B cell (primary cell): ENCODE measurements around the gene MLANA. TPM values are rescaled to one million over a fixed set of nuclear protein-coding genes. Genes with fewer than 3 reads are reported as not detected.
A peak's percentile ranks its signal among the peaks of the same experiment; 100 is the strongest.

Experiments used
- ATAC-seq: fragments of 200-7000 bp; cut with Tn5 transposase; one replicate; pipeline ENCODE4 v1.10.0; 2021; ENCODE audit warnings: low read depth, mild to moderate bottlenecking, moderate number of reproducible peaks, moderate library complexity
- CTCF ChIA-PET: fragments of 350-600 bp; sonication (Branson Sonifier 250); formaldehyde crosslinking; loops from one replicate; lab custom pipeline; 2021; ENCODE audit warnings: antibody characterized with exemption, inconsistent platforms; lab: Charles Lee
- POLR2A ChIA-PET: fragments of 350-600 bp; sonication (Branson Sonifier 250); formaldehyde crosslinking; loops from one replicate; lab custom pipeline; 2021; ENCODE audit warnings: antibody characterized with exemption; lab: Charles Lee
- DNase-seq: peaks from one replicate; pipeline ENCODE4 v3.0.0; 2013
- H2AFZ ChIP-seq: 2 replicates; pipeline ENCODE4 v1.6.1; 2012; ENCODE audit warnings: mild to moderate bottlenecking, low read depth, low read length; ENCODE audit not compliant: insufficient read depth, poor library complexity, severe bottlenecking
- H3K27ac ChIP-seq, 2 donors: 1 replicate in 1 of 2; 2 replicates in 1 of 2; pipeline ENCODE4 v1.5.1; 2012 to 2013; ENCODE audit warnings: low read length in 2 of 2, mild to moderate bottlenecking in 2 of 2, moderate library complexity in 1 of 2
- H3K27me3 ChIP-seq, 4 experiments: fragments of 200-600 bp in 1 of 4; sonication (generic) in 1 of 4; replicated peaks in 1 of 4; 1 replicate in 2 of 4; 2 replicates in 2 of 4; pipeline versions ENCODE4 v1.6.1 to v1.7.0; 2013 to 2016; ENCODE audit warnings: low read length in 3 of 4, mild to moderate bottlenecking in 2 of 4, mixed read lengths in 1 of 4, moderate library complexity in 1 of 4; ENCODE audit not compliant: insufficient read depth in 4 of 4, control insufficient read depth in 3 of 4; ENCODE audit errors: control extremely low read depth in 1 of 4
- H3K36me3 ChIP-seq, 2 experiments: replicated peaks in 1 of 2; 1 replicate in 1 of 2; 2 replicates in 1 of 2; pipeline versions ENCODE4 v1.6.1 to v1.7.1; 2013; ENCODE audit warnings: low read length in 1 of 2; ENCODE audit not compliant: insufficient read depth in 2 of 2, control insufficient read depth in 1 of 2; ENCODE audit errors: control extremely low read depth in 1 of 2, extremely low read depth in 1 of 2
- H3K4me1 ChIP-seq, 2 donors: fragments of 200-600 bp in 1 of 2; sonication (generic) in 1 of 2; 1 replicate in 1 of 2; 2 replicates in 1 of 2; pipeline versions ENCODE4 v1.5.1 to v1.6.1; 2013 to 2017; ENCODE audit warnings: low read length in 2 of 2; ENCODE audit not compliant: control insufficient read depth in 2 of 2, insufficient read depth in 2 of 2
- H3K4me2 ChIP-seq: replicated peaks from 2 replicates; pipeline ENCODE3; 2012; ENCODE audit warnings: mild to moderate bottlenecking, low read depth, low read length; ENCODE audit not compliant: poor library complexity, severe bottlenecking
- H3K4me3 ChIP-seq, 5 experiments: fragments of 200-600 bp in 1 of 5; sonication (generic) in 1 of 5; 1 replicate in 3 of 5; 2 replicates in 2 of 5; pipeline versions ENCODE4 v1.5.1 to v1.7.0; 2011 to 2016; ENCODE audit warnings: low read length in 4 of 5, mild to moderate bottlenecking in 4 of 5, low read depth in 2 of 5, control low read depth in 1 of 5, moderate library complexity in 1 of 5; ENCODE audit not compliant: insufficient read depth in 1 of 5; ENCODE audit errors: control extremely low read depth in 1 of 5, extremely low read depth in 1 of 5
- H3K79me2 ChIP-seq: fragments of 200-600 bp; sonication (generic); one replicate; pipeline ENCODE4 v1.6.0; 2016; ENCODE audit warnings: low read length; ENCODE audit not compliant: control insufficient read depth, insufficient read depth
- H3K9ac ChIP-seq: fragments of 200-600 bp; sonication (generic); 2 replicates; pipeline ENCODE4 v1.6.1; 2017; ENCODE audit warnings: mild to moderate bottlenecking, low read length, moderate library complexity
- H3K9me3 ChIP-seq, 3 donors: one replicate each; pipeline versions ENCODE4 v1.6.1 to v1.7.1; 2013; ENCODE audit warnings: low read length in 2 of 3; ENCODE audit not compliant: control insufficient read depth in 2 of 3, insufficient read depth in 1 of 3; ENCODE audit errors: control extremely low read depth in 1 of 3
- H4K20me1 ChIP-seq: 2 replicates; pipeline ENCODE4 v1.6.0; 2012; ENCODE audit warnings: mild to moderate bottlenecking, low read length; ENCODE audit not compliant: insufficient read depth, control insufficient read depth, poor library complexity, severe bottlenecking
- H3K27ac Mint-ChIP-seq: one replicate; pipeline ENCODE4 v1.8.0; 2021; ENCODE audit warnings: mixed read lengths
- H3K27me3 Mint-ChIP-seq: one replicate; pipeline ENCODE4 v1.8.0; 2021; ENCODE audit warnings: mixed read lengths
- H3K4me1 Mint-ChIP-seq: one replicate; pipeline ENCODE4 v1.8.0; 2021; ENCODE audit warnings: mixed read lengths
- H3K4me3 Mint-ChIP-seq: one replicate; pipeline ENCODE4 v1.8.0; 2021; ENCODE audit warnings: mixed read lengths
- H3K9me3 Mint-ChIP-seq: one replicate; pipeline ENCODE4 v1.8.0; 2022; ENCODE audit warnings: mixed read lengths; ENCODE audit not compliant: insufficient read depth
- EZH2 ChIP-seq: IDR thresholded peaks from 2 replicates; pipeline ENCODE4 v1.6.1; 2012; ENCODE audit warnings: borderline replicate concordance, low read depth, mild to moderate bottlenecking, moderate library complexity, low read length; ENCODE audit not compliant: insufficient read depth, poor library complexity, severe bottlenecking
- WGBS: methylation state at CpG from one replicate; pipeline ENCODE4 v1.1.5; 2013; ENCODE audit warnings: missing lambda C conversion rate; ENCODE audit not compliant: insufficient coverage; 5-methylcytosine and 5-hydroxymethylcytosine counted together
- intact Hi-C: fragments of 100-400 bp; cut with micrococcal nuclease; formaldehyde crosslinking; loops from one replicate; pipeline ENCODE4 v1.10.0; 2022
- polyA plus RNA-seq: library from polyadenylated mRNA; depleted of rRNA; stranded (reverse); fragments of >200 nt; gene quantifications from 2 replicates; pipeline ENCODE4 v1.2.3, GENCODE V29; 2012
- total RNA-seq, 2 donors: library from RNA; stranded (reverse); fragments of 120-200 nt in 1 of 2; gene quantifications; 1 replicate in 1 of 2; 2 replicates in 1 of 2; pipeline versions ENCODE4 v1.2.3 to v1.2.4, GENCODE V29; 2013 to 2022
- TF ChIP-seq, protein P1 (sequence below): fragments of 200-600 bp; IDR thresholded peaks from one replicate; pipeline ENCODE4 v1.8.0; 2022; ENCODE audit warnings: antibody characterized with exemption, mild to moderate bottlenecking

Gene MLANA
- total and polyA plus RNA-seq, 2 donors (not counting 1 experiment from before 2014, with no cell fraction given) = not detected

DNA sequence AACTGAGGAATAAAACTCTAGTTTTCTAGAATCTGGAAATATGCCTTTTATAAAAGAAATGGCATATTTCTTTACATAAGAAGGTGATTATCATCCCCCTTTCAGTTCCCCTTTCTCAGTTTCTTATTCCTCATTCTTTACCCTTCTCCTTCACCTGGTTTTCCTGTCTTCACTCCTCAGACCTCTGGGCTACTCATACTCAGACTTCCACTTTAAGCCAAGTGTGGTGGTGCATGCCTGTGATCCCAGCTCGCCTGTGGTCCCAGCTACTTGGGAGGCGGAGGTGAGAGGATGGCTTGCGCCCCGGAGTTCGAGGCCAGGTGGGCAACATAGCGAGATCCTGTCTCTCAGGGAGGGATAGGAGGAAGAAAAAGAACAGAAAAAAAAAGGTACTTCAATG is 67.6 kb downstream of the MLANA start:
- DNase-seq = peak; percentile 42
- no peak overlapping the region for H3K9ac ChIP-seq
- peaks cover 22% of the 10 kb centered on the region for H4K20me1 ChIP-seq
- Mint-ChIP-seq H3K4me1 (peaks cover 20% of the 10 kb centered on the region), H3K27ac (no peak overlapping the region), H3K27me3 (no peaks in the 10 kb centered on the region), H3K4me3 (no peak overlapping the region), H3K9me3 (no peaks in the 10 kb centered on the region)
- POLR2A ChIA-PET = interaction anchor here (0.6 kb wide), 1 partner anchor 8 kb away, joined by 4 read pairs; no protein-coding TSS in a partner anchor
- peaks cover 5 to 11% of the 10 kb centered on the region in 2 donors for H3K4me1 ChIP-seq
- no peak for ATAC-seq
- no peak overlapping the region for H3K27ac ChIP-seq
- H3K9me3 ChIP-seq = no peaks in the 10 kb centered on the region
- H3K4me2 ChIP-seq = peak overlapping the region; percentile 33
- no peaks in the 10 kb centered on the region for H3K27me3 ChIP-seq
- H3K36me3 ChIP-seq = no peaks in the 10 kb centered on the region
- no CpG with 5 or more reads among the region's 6 CpGs for WGBS
- no peaks in the 10 kb centered on the region for H3K79me2 ChIP-seq
- no peak for TF ChIP-seq EZH2
- TF ChIP-seq, protein P1, sequence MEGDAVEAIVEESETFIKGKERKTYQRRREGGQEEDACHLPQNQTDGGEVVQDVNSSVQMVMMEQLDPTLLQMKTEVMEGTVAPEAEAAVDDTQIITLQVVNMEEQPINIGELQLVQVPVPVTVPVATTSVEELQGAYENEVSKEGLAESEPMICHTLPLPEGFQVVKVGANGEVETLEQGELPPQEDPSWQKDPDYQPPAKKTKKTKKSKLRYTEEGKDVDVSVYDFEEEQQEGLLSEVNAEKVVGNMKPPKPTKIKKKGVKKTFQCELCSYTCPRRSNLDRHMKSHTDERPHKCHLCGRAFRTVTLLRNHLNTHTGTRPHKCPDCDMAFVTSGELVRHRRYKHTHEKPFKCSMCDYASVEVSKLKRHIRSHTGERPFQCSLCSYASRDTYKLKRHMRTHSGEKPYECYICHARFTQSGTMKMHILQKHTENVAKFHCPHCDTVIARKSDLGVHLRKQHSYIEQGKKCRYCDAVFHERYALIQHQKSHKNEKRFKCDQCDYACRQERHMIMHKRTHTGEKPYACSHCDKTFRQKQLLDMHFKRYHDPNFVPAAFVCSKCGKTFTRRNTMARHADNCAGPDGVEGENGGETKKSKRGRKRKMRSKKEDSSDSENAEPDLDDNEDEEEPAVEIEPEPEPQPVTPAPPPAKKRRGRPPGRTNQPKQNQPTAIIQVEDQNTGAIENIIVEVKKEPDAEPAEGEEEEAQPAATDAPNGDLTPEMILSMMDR = no peak
- intact Hi-C loops = loop anchor here (10.0 kb wide), 1 partner anchor 47 kb away; a partner anchor contains a TSS
- H2AFZ ChIP-seq = no peak overlapping the region
- CTCF ChIA-PET = no interaction called here
- H3K4me3 ChIP-seq = no peak overlapping the region

Other genes starting within 250 kb of the MLANA start
- 10.6 and 12.8 TPM in 2 replicates for gene ERMP1, start 57.8 kb upstream of the MLANA start, total RNA-seq
- gene ERMP1, start 57.8 kb upstream of the MLANA start, polyA plus RNA-seq = 4.2 and 4.9 TPM in 2 replicates
- gene RANBP6, start 124.7 kb downstream of the MLANA start, total RNA-seq = 25.0 and 25.9 TPM in 2 replicates
- 7.2 and 10.3 TPM in 2 replicates for gene RANBP6, start 124.7 kb downstream of the MLANA start, polyA plus RNA-seq